OCI-LY7 (cell line): ENCODE results near the gene TRIO. TPM values are rescaled to one million over a fixed set of nuclear protein-coding genes. Genes with fewer than 3 reads are reported as not detected.

Experiments
- BruUV-seq: library from RNA; stranded (reverse); fragments of 400-500 nt; replicated peaks from 2 replicates; lab custom pipeline; 2021; lab: Mats Ljungman, UMichigan
- CTCF ChIA-PET: fragments of 300-600 bp; sonication (Branson Sonifier 250); formaldehyde crosslinking; loops from one replicate; lab custom pipeline; 2022; ENCODE audit warnings: antibody characterized with exemption; ENCODE audit not compliant: unreplicated experiment; lab: Charles Lee
- POLR2A ChIA-PET: fragments of 300-600 bp; sonication (Branson Sonifier 250); formaldehyde crosslinking; loops from one replicate; lab custom pipeline; 2022; ENCODE audit warnings: antibody characterized with exemption; lab: Charles Lee
- DNase-seq: peaks from one replicate; pipeline ENCODE4 v3.0.0-alpha.2; 2015; ENCODE audit warnings: low spot score
- H2AFZ ChIP-seq: fragments of 200-600 bp; sonication (generic), shearing (Covaris generic); 2 replicates; pipeline ENCODE4 v1.6.1; 2014; ENCODE audit warnings: mild to moderate bottlenecking, antibody characterized with exemption, low read length, moderate library complexity
- H3K27ac ChIP-seq: fragments of 200-600 bp; sonication (generic); 2 replicates; pipeline ENCODE4 v1.5.1; 2014; ENCODE audit warnings: mixed run types, low read depth, mild to moderate bottlenecking, moderate library complexity, low read length, inconsistent platforms; ENCODE audit not compliant: poor library complexity, severe bottlenecking
- H3K36me3 ChIP-seq: fragments of 200-600 bp; sonication (generic); 2 replicates; pipeline ENCODE4 v1.6.1; 2014; ENCODE audit warnings: mild to moderate bottlenecking, antibody characterized with exemption, low read length, moderate library complexity, mixed read lengths; ENCODE audit not compliant: insufficient read depth
- H3K4me1 ChIP-seq: fragments of 200-600 bp; sonication (generic); 2 replicates; pipeline ENCODE4 v1.5.1; 2014; ENCODE audit warnings: mild to moderate bottlenecking, low read length; ENCODE audit not compliant: insufficient read depth, poor library complexity, severe bottlenecking
- H3K4me2 ChIP-seq: fragments of 200-600 bp; sonication (generic); 2 replicates; pipeline ENCODE4 v1.6.1; 2014; ENCODE audit warnings: mild to moderate bottlenecking, low read length
- H3K4me3 ChIP-seq: fragments of 200-600 bp; sonication (generic); 2 replicates; pipeline ENCODE4 v1.5.1; 2014; ENCODE audit warnings: mild to moderate bottlenecking, low read depth, low read length; ENCODE audit not compliant: poor library complexity, severe bottlenecking
- H3K79me2 ChIP-seq: fragments of 200-600 bp; sonication (generic); 2 replicates; pipeline ENCODE4 v1.6.1; 2016; ENCODE audit warnings: low read depth, mild to moderate bottlenecking, low read length, moderate library complexity, mixed read lengths; ENCODE audit not compliant: insufficient read depth
- H3K9me2 ChIP-seq: fragments of 200-600 bp; sonication (generic); 2 replicates; pipeline ENCODE4 v1.6.1; 2016; ENCODE audit warnings: mild to moderate bottlenecking, low read length, mixed read lengths; ENCODE audit not compliant: insufficient read depth
- H3K9me3 ChIP-seq: fragments of 200-600 bp; sonication (generic); 2 replicates; pipeline ENCODE4 v1.6.1; 2014; ENCODE audit warnings: mild to moderate bottlenecking, mixed run types, low read length, mixed read lengths
- H4K20me1 ChIP-seq: fragments of 200-600 bp; sonication (generic); 2 replicates; pipeline ENCODE4 v1.6.1; 2014; ENCODE audit warnings: mild to moderate bottlenecking, antibody characterized with exemption, low read length, moderate library complexity, mixed read lengths; ENCODE audit not compliant: insufficient read depth
- EZH2phosphoT487 ChIP-seq: fragments of 200-600 bp; sonication (generic); IDR thresholded peaks from 2 replicates; pipeline ENCODE4 v1.6.1; 2018; ENCODE audit warnings: low read depth, borderline replicate concordance, mild to moderate bottlenecking, mixed run types, antibody characterized with exemption, low read length, moderate library complexity, mixed read lengths
- intact Hi-C: fragments of 100-400 bp; cut with micrococcal nuclease; formaldehyde crosslinking; loops from one replicate; pipeline ENCODE4 v1.10.0; 2022; ENCODE audit not compliant: unreplicated experiment
- total RNA-seq, 2 experiments: library from RNA; depleted of rRNA in 1 of 2; stranded (reverse); fragments of >200 nt in 1 of 2; shearing (Covaris generic) in 1 of 2; gene quantifications; 2 replicates each; pipeline ENCODE4 v1.2.3, GENCODE V29; 2014 to 2022
- TF ChIP-seq, protein P1 (sequence below): fragments of 200-600 bp; sonication (generic); conservative IDR thresholded peaks from 2 replicates; pipeline ENCODE4 v1.5.1; 2014; ENCODE audit warnings: mild to moderate bottlenecking, antibody characterized with exemption, low read length, moderate library complexity, mixed read lengths

TRIO gene
- total RNA-seq, 2 experiments from 2014 or later, result 35.8 to 55.1 TPM

DNA sequence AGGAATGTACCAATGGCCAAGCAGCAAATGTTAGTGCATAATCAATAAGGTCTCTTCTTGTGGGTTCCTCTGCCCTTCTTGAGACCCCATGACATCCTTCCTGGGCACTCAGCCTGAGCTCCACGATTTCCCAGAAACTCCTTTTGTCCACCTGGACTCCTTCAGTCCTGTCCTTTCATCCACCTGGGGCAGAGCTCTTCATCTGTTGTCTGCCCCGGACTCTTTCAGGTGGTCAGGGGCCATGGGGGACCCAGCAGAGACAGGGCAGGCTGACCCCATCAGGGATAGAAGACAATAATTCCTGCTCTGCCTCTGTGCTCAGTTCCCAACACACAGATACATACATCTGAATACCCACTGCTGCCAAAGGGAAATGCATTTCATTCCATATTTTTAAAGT is 379.6 kb downstream of the TRIO start:
- BruUV-seq, result no TSS peak

DNA sequence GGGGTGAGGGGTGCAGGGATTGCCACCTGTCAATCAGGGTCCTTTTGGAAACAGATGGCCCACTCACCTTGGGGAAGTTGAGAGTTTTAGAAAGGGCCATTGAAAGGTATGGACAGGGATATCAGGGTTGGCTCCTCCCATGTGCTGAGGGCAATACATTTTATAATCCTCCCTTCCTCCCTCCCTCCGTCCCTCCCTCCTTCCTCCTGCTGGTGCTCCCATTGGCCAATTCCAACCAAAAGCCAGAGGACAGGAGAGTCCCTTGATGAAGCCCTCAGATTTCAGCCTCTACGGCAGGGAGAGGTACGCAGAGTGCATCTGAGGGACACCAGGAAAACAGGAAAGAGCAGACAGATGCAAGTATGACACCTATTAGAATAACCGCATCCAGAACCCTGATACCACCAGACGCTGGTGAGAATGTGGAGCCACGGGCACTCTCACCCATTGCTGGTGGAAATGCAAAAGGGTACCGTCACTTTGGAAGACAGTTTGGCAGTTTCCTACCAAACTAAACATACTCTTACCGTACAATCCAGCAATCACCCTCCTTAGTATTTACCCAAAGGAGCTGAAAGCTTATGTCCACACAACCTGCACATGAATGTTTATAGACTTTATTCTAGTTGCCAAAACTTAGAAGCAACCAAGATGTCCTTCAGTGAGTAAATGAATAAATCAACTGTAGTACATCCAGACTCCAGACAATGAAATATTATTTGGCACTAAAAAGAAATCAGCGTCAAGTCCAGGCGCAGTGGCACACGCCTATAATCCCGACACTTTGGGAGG is 380.3 kb downstream of the TRIO start:
- H3K4me2 ChIP-seq, result no peak overlapping the region
- H3K4me1 ChIP-seq, result peaks cover 22% of the 10 kb centered on the region
- no peak overlapping the region for H3K27ac ChIP-seq
- no peaks in the 10 kb centered on the region for H3K79me2 ChIP-seq
- ChIA-PET POLR2A (no interaction called here), CTCF (no interaction called here)
- no peak overlapping the region for H3K4me3 ChIP-seq
- H3K9me2 ChIP-seq, result no peaks in the 10 kb centered on the region
- H4K20me1 ChIP-seq, result no peaks in the 10 kb centered on the region
- no TSS peak for BruUV-seq
- H3K36me3 ChIP-seq, result no peaks in the 10 kb centered on the region
- H3K9me3 ChIP-seq, result no peaks in the 10 kb centered on the region
- TF ChIP-seq, protein P1, sequence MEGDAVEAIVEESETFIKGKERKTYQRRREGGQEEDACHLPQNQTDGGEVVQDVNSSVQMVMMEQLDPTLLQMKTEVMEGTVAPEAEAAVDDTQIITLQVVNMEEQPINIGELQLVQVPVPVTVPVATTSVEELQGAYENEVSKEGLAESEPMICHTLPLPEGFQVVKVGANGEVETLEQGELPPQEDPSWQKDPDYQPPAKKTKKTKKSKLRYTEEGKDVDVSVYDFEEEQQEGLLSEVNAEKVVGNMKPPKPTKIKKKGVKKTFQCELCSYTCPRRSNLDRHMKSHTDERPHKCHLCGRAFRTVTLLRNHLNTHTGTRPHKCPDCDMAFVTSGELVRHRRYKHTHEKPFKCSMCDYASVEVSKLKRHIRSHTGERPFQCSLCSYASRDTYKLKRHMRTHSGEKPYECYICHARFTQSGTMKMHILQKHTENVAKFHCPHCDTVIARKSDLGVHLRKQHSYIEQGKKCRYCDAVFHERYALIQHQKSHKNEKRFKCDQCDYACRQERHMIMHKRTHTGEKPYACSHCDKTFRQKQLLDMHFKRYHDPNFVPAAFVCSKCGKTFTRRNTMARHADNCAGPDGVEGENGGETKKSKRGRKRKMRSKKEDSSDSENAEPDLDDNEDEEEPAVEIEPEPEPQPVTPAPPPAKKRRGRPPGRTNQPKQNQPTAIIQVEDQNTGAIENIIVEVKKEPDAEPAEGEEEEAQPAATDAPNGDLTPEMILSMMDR, result no peak
- TF ChIP-seq EZH2phosphoT487, result no peak
- intact Hi-C loops, result no loop called here
- DNase-seq, result no peak
- H2AFZ ChIP-seq, result no peak overlapping the region

More for the DNA sequence above, 379.6 kb downstream of the TRIO start:
- no peak for DNase-seq
- intact Hi-C loops, result no loop called here
- no peaks in the 10 kb centered on the region for H3K9me3 ChIP-seq
- peaks cover 22% of the 10 kb centered on the region for H3K4me1 ChIP-seq
- POLR2A ChIA-PET, result no interaction called here
- no peak overlapping the region for H2AFZ ChIP-seq
- CTCF ChIA-PET, result no interaction called here
- no peaks in the 10 kb centered on the region for H3K9me2 ChIP-seq
- no peaks in the 10 kb centered on the region for H3K79me2 ChIP-seq
- no peaks in the 10 kb centered on the region for H3K36me3 ChIP-seq
- no peak overlapping the region for H3K27ac ChIP-seq
- no peak overlapping the region for H3K4me2 ChIP-seq
- H3K4me3 ChIP-seq, result no peak overlapping the region
- no peak for TF ChIP-seq EZH2phosphoT487
- TF ChIP-seq, protein P1, result no peak
- no peaks in the 10 kb centered on the region for H4K20me1 ChIP-seq

DNA sequence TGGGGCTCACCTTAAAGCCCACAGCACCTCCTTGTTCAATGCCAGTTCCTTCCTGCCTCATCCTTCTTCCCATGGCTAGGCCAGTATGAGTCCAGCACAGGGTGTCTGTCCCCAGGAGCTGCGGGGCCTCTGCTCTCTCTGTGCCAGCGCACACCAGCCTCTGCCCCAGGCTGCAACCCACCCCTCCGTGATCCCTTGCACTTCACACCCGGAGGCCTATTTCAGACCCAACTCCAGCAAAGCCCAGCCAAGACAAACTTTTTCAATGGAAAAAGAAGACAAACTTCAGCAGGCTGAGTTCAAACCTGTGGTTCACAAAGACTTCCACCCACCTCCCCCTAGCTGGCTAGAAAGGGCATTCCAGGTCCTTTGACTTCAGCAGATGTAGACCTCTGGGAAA is 382.3 kb downstream of the TRIO start:
- Histone ChIP-seq H4K20me1 (no peaks in the 10 kb centered on the region), H3K4me3 (no peak overlapping the region), H2AFZ (no peak overlapping the region), H3K27ac (no peak overlapping the region), H3K36me3 (no peaks in the 10 kb centered on the region), H3K9me3 (no peaks in the 10 kb centered on the region), H3K4me2 (no peak overlapping the region), H3K9me2 (no peaks in the 10 kb centered on the region), H3K4me1 (peaks cover 14% of the 10 kb centered on the region), H3K79me2 (no peaks in the 10 kb centered on the region)
- BruUV-seq, result no TSS peak
- TF ChIP-seq, protein P1, result no peak
- TF ChIP-seq EZH2phosphoT487, result no peak
- POLR2A ChIA-PET, result interaction anchor here (1.0 kb wide), 1 partner anchor 45 kb away, joined by 4 read pairs; no protein-coding TSS in a partner anchor
- CTCF ChIA-PET, result no interaction called here
- intact Hi-C loops, result no loop called here
- DNase-seq, result no peak
